ENCODE data around the gene PDE2A. TPM values are rescaled to one million over a fixed set of nuclear protein-coding genes. Genes with fewer than 3 reads are reported as not detected.

The PDE2A gene
- total RNA-seq, 1 donor from 2014 or later, result 78.3 TPM

- DNase-seq, result no peak
These were observed 30.0 kb upstream of the PDE2A start for GRCh38 chr11:72704028-72704782.

- DNase-seq, result no peak
These were observed 29.2 kb upstream of the PDE2A start for GRCh38 chr11:72703267-72704008.

GRCh38 chr11:72702577-72703241, 28.5 kb upstream of the PDE2A start:
- no peak for DNase-seq

DNA sequence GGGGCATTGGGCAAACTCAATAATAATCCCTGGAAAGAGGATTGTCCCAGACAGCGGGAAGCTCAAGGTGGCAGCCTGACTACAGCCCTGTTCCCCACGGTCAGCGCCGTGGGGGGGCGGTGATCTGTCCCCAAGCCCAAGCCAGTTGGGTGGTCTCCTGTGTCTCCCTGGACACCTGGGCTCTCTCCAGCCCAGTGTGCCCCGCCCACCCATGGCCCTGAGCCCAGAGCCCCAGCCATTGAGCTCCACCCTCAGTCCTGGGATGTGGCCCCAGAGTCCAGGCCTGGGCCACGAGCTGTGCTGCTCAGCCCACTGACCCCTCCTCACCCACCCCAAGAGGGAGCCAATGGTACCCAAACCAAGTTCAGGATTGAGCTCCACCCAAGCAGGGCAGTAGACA, 27.9 kb upstream of the PDE2A start:
- DNase-seq, result no peak

DNA sequence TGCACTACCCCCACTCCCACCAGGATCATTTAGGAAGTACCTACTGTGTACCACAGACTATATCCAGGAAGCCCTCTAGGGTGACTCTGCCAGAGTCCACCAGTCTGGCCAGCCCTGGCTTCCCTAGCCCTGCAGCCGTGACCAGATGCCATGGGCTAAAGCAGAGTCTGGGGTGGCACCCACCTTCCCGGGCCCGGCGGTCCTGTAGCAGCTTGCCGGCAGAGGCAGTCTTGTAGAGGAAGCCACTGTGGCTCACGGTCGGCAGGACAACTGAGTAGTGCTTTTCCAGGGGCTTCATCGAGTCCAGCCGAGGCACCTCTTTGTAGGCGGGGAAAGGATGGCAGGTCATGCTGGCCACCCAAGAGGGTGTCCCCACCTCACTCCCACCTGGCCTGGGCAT, 27.2 kb upstream of the PDE2A start:
- no peak for DNase-seq

GRCh38 chr11:72700146-72700545, 25.9 kb upstream of the PDE2A start:
- DNase-seq, result no peak

- no peak for DNase-seq
These were observed 23.6 kb upstream of the PDE2A start for GRCh38 chr11:72697814-72698213.

- DNase-seq, result no peak
These were observed 22.9 kb upstream of the PDE2A start for GRCh38 chr11:72696866-72697700.

GRCh38 chr11:72695354-72695753, 21.1 kb upstream of the PDE2A start:
- no peak for DNase-seq

DNA sequence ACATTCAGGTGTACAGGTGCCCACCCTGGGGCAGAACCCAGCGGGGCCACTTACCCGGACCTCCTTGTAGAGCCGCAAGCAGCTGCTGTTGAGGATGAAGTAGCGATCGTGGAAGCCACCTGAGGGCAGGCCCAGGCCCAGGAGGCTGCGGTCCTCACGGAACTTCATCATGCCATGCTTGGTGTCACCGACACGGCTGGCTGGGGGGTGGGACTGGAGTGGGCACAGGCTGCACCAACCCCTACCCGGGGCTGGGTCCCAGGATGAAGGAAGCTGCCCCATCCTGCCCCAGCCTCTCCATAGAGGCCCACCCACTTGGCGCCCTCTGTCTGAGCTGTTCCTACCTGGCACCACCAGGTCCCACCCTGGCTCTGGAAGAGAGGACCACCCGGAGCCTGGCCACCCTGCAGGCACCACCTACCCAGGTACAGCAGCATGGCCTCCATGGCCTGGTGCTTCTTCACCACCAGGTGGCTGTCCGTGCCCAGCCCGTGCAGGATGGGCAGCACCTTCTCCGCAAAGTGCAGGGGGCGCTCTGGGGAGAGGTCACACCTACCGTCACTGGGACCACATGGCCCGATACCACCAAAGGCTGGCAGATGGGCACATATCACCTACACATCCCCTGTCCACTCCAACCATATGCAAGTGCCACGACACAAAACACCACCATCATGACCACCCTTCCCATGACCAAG, 19.2 kb upstream of the PDE2A start:
- DNase-seq, result no peak

DNA sequence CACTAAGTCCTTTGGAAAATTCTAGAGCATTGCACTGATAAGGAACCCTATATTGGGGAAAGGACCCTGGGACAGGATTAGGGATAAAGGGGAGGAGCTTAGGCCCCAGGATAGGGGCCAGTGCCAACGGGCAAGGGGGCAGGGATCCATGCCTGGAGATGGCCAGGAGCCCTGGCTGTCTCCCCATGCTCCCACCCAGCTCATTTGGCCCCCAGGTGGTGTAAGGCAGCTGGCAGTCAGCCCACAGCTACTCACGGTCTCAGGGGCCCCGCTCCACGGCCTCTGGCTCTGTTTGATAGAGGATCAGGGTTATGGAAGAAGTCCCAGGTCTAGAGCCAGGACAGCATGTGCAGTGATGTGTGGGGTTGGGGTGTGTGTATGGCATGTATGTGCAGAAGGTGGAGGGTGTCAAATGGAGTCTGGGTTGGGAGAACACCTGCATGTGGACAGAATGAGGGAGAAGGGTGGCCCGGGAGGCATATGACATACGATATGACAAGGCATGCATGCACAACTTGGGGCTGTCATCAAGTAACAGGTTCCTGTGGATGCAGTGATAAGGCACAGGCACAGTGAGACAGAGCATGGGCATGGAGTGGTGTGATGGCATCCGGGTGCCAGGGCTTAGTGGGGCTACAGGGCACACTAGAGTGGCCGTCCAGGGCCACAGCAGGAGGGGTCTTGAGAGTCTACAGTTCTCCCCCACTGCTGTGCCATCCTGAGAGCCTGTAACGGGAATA, 18.4 kb upstream of the PDE2A start:
- no peak for DNase-seq

DNA sequence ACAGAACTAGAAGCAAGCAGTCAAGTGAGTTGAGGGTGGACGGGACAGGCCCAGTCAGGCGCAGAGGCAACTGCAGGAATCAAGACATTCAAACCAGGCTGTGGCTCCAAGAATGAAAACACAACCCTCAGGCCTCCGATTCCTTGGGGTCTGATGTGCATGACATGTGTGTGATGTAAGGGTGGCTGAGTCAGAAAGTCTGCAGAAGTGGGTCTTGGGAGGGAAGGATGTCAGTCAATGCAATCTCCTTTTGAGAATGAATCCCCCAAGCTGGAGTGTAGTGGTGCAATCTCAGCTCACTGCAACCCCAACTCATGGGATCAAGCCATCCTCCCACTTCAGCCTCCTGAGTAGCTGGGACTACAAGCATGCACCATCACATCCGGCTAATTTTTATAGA, 15.9 kb upstream of the PDE2A start:
- no peak for DNase-seq

DNA sequence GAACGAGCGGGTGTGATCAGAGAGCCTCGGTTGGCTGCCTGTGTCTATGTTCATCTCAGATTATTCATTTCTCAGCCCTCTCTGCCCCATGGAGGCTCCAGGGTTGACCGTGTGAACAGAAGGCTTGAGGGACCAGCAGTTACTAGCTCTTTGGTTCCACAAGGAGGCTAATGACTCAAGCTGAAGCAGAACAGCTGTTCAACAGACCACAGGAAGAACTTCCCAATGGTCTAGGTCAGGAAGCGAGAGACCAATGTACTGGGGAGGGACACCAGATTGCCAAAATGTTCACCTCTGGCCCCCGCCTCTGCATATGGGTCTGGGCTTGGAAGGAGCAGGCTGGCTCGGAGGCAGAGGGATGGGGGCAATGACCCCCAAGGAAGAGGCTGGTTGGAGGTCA, 14.7 kb upstream of the PDE2A start:
- no peak for DNase-seq

GRCh38 chr11:72688486-72688885, 14.3 kb upstream of the PDE2A start:
- DNase-seq, result no peak

GRCh38 chr11:72687326-72687725, 13.1 kb upstream of the PDE2A start:
- no peak for DNase-seq

DNA sequence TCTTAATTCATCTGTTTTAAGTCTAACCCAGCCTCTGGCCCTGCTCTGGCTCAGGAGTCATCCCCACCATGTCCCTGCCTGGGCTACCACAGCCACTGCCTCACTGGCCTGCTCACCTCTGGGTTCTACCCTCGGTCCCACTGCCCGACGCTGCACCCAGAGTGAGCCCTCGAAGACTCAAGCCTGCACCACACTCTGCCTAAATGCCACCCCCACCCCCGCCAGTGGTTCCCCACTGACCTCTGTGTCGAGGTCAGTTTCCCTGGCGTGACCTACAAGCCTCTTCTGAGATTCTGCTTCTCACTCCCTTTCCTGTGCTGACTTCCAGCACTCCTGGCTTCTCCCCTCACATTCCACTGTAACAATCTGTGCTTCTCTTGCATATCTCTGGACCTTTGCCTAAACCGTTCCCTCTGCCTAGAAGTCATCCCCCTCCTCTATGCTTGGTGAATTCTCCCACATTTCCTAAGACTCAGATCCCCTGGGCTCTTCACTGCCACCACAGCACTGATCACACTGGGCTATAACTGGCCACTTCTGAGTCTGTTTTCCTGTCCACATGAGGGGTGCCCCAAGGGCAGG, 12.5 kb upstream of the PDE2A start:
- DNase-seq, result no peak

DNA sequence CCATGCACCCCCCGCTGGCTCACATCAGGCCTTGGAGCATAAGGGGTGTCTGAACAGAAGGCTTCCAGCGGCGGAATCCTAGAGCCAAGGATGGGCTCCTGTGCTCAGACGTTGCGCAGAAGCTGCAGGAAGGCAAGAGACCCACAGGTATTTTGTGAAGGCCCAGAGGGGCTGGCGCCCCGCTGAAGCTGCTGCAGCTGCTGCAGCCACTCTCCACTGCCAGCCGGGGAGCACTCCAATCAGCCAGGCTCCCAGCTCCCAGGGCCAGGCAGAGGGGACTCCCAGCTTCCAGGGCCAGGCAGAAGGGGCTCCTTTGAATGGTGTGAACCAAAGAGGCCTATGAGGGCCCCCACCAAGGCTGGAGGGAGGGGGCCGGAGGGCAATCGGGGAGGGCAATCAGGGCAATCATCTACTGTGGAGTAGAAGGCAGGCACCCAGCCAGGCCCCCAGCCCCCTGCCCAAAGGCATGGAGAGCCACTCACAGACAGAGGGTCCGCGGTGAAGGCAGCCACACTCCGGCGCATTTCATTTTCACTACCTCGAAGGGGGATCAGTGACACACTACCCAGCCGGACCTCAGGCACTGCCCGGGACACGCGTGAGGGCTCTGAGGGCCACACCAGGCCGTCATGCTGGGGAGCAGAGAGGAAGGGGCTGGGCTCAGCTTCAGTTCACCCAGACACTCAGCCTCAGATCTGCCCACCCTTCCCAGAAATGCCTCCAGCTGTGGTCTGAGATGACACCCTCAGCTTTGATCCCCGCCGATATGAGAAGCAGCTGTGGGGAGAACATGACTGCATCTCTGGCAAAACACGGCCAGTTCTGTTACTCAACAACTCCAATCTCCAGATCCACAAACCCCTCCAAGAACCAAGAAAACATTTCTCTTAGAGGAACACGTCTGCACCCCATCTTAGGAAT, 11.6 kb upstream of the PDE2A start:
- no peak for DNase-seq

DNA sequence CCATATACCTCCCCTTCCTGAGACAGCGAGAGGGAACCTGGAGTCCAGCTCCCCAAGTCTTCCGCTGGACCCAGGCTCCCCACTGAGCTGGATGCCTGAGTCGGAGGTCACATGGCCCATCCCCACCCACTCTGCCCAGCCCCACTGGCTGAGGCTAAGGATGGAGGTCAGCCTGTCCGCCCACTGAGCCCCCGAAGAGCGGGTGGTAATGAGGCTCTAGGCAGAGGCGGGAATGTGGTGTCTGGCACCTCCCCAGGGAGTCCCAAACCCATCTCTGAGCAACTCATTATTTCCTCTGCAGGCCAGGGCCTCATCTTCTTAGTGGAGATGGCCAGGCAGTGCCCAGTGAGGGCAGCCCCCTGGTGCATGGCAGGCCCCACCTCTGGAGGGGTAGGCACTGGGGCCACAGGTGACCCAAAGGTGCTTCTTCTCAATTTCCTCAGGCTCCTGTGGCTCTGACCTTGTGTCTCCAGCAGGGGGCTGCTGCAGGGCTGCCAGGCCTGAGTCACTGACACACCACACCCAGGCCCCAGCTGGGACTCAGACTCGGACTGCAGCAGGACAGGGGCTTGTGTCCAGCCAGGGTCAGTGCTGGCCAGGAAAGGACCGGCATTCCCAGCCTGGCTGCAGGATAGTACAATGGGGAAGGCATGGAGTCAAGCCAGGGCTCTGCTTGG, 10.2 kb upstream of the PDE2A start:
- no peak for DNase-seq

- peak; percentile 33 for DNase-seq
These were observed 9.6 kb upstream of the PDE2A start for GRCh38 chr11:72683782-72684200.

Data from occipital lobe (tissue), 2 donors.